Mucosa of rectum (tissue), 2 donors: ENCODE data around the gene PAK6.

ENCODE experiments used
- H3K27ac ChIP-seq, 2 donors: one replicate each; pipeline ENCODE4 v1.7.0; 2013; ENCODE audit warnings: inconsistent platforms in 2 of 2, low read depth in 2 of 2, low read length in 2 of 2
- H3K27me3 ChIP-seq, 2 donors: one replicate each; pipeline ENCODE4 v1.7.0; 2013; ENCODE audit warnings: low read length in 2 of 2; ENCODE audit not compliant: control insufficient read depth in 2 of 2, insufficient read depth in 2 of 2
- H3K36me3 ChIP-seq, 2 donors: one replicate each; pipeline ENCODE4 v1.7.0; 2013; ENCODE audit warnings: low read length in 2 of 2; ENCODE audit not compliant: control insufficient read depth in 2 of 2, insufficient read depth in 2 of 2
- H3K4me1 ChIP-seq, 2 donors: one replicate each; pipeline ENCODE4 v1.7.0; 2013; ENCODE audit warnings: low read length in 2 of 2, mild to moderate bottlenecking in 1 of 2; ENCODE audit not compliant: control insufficient read depth in 2 of 2, insufficient read depth in 2 of 2
- H3K4me3 ChIP-seq, 2 donors: one replicate each; pipeline ENCODE4 v1.7.0; 2013; ENCODE audit warnings: low read length in 2 of 2
- H3K9ac ChIP-seq, 2 donors: one replicate each; pipeline ENCODE4 v1.7.0; 2013; ENCODE audit warnings: low read length in 2 of 2, low read depth in 1 of 2, mild to moderate bottlenecking in 1 of 2
- H3K9me3 ChIP-seq, 2 donors: one replicate each; pipeline ENCODE4 v1.7.0; 2013; ENCODE audit warnings: low read length in 2 of 2; ENCODE audit not compliant: control insufficient read depth in 2 of 2
- donor health status: healthy.
- donor health status: Normal muscosa, but diverticular disease.

PAK6 gene

DNA sequence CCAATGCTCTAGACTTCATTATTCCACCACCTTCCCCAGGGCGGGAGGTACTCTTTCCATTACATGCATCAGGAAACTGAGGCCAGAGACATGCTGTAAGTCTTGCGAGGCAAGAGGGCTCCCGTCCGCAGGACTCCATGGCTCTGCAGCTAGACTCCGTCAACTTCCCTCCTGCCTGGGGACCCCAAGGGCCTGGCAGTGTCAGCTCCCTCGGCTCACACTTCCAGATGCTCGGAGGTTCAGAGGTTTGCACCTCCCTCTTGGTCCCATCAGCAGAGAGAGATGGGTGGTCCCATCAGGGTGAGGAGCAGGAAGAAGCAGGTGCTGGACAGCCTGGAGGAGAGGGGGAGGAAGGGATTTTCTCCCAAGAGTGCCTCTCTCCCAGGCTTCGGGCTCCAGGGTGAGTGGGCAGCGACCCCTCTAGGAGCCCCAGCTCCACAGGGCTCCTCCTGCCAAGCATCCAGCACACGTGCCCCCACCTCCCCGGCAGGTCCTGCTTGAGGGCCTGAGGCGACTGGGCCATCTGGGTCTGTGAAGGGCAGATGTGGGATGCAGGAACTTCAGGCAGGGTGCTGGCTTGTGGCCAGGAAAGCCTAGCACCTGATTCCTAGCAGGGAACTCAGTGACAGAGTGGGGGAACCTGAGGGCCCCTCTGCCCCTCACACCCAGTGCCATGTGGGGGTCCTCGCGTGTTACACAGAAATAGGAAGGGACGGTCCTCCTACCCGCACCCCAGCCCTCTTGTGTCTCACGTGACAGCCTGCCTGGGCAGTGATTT lies 9.3 kb downstream of the PAK6 start:
- H3K27ac ChIP-seq, result no peak overlapping the region
- peaks cover 0 to 4% of the 10 kb centered on the region in 2 donors for H3K27me3 ChIP-seq
- H3K9ac ChIP-seq, result no peak overlapping the region
- no peak overlapping the region for H3K4me3 ChIP-seq
- no peaks in the 10 kb centered on the region for H3K9me3 ChIP-seq
- peaks cover 0 to 3% of the 10 kb centered on the region in 2 donors for H3K4me1 ChIP-seq
- H3K36me3 ChIP-seq, result no peaks in the 10 kb centered on the region

DNA sequence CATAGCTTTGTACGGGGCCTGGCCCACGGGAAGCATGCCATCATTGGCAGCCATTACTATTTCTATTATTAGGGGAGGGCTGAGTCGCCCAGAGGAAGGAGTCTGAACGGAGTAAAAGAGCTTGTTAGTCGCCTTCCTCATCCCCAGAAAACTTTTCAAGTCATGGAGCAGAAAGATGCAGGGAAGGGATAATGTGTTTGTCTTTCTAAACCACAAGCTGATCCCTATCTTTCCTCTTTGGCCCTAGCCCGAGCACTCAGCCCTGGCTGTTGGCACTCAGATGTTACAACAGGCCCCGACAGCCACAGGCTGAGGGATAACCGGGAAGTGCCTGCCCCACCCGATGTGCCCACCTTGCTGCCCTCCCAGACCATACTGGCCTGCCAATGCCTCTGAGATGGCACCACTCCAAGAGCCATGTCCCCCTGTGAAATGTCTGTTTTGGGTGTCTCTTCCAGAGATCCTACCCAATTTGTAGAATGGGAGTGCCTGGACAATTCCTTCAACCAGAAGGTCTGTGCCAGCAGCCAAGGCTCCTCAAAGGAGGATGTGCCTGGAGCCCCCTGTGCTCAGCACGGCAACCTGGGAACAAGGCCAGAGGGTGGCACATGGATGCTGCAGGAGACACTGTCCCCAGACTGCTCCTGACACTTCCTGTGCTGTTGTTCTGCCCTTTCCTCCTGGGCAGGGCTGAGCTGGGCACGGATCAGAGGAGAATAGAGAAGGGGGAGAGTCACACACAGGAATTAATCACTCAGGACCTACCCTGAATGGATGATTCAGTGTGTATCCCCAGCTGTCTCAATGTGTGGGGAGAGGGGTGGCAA lies 10.8 kb downstream of the PAK6 start:
- Histone ChIP-seq H3K9ac (no peak overlapping the region), H3K4me1 (peaks cover 0 to 8% of the 10 kb centered on the region in 2 donors)

DNA sequence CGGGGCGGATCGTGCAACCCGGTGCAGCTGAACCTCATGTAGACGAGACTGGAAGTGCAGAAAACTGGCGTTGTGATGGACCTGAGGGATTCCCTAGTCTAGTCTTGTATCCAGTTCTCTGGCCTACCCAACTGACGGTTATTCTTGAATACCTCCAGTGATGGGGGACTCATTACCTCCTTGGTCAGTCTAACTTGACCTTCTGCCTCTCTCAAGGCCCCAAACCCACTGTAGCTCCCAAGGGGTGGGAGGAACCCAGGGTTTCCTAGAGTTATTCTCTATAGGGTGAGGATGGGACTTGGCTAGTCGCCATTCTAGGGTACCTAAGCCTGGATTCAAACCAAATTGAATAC lies 11.4 kb downstream of the PAK6 start:
- peaks cover 4 to 5% of the 10 kb centered on the region in 2 donors for H3K27me3 ChIP-seq
- H3K36me3 ChIP-seq, result no peaks in the 10 kb centered on the region
- H3K4me3 ChIP-seq, result no peak overlapping the region
- no peak overlapping the region for H3K27ac ChIP-seq
- peaks cover 0 to 8% of the 10 kb centered on the region in 2 donors for H3K4me1 ChIP-seq
- H3K9ac ChIP-seq, result no peak overlapping the region
- no peaks in the 10 kb centered on the region for H3K9me3 ChIP-seq

More for the DNA sequence above, 10.8 kb downstream of the PAK6 start:
- H3K4me3 ChIP-seq, result no peak overlapping the region
- H3K36me3 ChIP-seq, result no peaks in the 10 kb centered on the region
- no peak overlapping the region for H3K27ac ChIP-seq
- peaks cover 4 to 5% of the 10 kb centered on the region in 2 donors for H3K27me3 ChIP-seq
- no peaks in the 10 kb centered on the region for H3K9me3 ChIP-seq

DNA sequence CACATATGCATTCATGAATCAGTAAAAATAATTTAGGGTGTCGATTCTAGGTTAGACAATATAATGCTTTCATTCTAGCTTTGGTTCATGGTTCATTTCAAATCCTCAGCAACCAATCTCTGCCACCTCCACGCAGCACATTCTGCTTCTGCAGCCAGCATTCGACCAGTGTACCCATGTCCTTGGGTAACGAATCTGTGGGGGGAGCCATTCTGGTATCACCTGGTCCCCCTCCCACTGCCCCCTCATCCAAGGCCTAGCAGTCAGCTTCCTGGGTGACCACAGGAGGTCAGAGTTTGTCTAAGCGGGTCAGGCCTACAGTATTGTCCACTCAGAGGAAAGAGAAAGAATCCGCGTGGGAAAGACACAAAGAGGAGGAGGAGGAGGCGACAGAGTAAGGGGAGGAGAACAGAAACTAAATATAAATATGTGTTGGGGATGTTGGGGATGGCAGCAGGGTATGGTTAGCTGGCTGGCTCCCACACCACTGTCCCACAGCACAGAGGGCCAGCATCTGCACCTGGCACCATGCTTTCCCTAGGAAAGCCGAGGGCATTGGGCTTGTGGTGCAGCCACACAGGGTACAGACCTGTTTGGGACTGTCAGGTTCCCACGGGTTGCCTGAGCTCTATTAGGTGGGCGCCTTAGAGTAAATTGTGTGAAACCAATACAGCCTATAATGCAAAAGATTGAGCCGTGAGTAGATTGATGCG lies 12.1 kb downstream of the PAK6 start:
- H3K4me1 ChIP-seq, result peaks cover 0 to 8% of the 10 kb centered on the region in 2 donors
- H3K27me3 ChIP-seq, result peaks cover 4 to 5% of the 10 kb centered on the region in 2 donors
- no peak overlapping the region for H3K9ac ChIP-seq
- H3K27ac ChIP-seq, result no peak overlapping the region
- no peaks in the 10 kb centered on the region for H3K36me3 ChIP-seq
- H3K9me3 ChIP-seq, result no peaks in the 10 kb centered on the region
- H3K4me3 ChIP-seq, result no peak overlapping the region

DNA sequence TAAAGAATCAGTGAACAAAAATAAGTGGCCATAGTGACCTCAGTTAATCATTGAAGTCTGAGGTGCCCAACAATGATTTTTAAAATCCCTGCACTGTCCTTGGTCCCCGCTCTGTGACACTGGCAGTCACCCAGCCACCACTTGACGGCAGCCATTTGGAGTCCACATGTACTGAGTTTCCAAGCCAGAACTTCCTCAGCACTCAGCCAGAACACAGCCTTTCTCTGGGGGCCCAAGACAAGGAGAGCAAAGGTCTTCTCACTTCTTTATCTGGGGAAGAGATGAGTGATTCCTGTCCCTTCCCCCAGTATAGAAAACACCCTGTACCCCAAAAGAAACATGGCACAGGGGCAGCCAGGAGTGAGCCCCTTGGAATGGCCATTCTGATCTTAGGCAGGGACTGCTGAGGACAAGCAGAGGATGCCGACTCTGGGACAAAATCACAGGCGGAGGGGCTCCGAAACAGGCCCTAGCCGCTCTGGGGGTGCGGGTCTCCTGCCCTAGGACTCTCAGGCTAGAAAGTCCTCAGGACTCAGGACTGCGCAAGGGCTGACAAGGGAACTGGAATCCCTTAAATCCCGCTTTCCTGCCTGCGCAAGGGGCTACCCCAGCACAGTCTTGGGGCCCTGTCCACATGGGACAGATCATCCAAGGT lies 12.8 kb downstream of the PAK6 start:
- H3K4me3 ChIP-seq, result no peak overlapping the region
- no peaks in the 10 kb centered on the region for H3K36me3 ChIP-seq
- H3K27ac ChIP-seq, result no peak overlapping the region

DNA sequence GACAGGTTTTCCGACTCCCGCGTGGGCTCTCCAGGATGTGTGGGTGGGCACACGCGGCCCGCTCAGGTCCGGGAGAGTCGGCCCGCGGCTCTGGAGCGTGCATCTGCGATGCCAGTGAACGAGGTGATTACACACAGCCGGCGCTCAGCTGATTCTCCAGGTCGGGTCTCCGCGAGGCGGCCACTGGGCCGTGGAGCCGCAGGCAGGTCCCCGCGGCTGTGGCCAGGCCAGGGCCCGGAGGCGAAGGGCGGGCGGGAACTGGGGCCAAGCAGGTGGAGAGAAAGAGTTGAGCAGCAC lies 13.2 kb downstream of the PAK6 start:
- Histone ChIP-seq H3K9ac (peak overlapping the region in 1 of 2 donors; percentile 55), H3K27me3 (peaks cover 4 to 5% of the 10 kb centered on the region in 2 donors), H3K4me3 (peak overlapping the region; percentile 66 to 69), H3K4me1 (peaks cover 0 to 8% of the 10 kb centered on the region in 2 donors), H3K27ac (no peak overlapping the region), H3K9me3 (no peaks in the 10 kb centered on the region), H3K36me3 (no peaks in the 10 kb centered on the region)

More for the DNA sequence above, 12.8 kb downstream of the PAK6 start:
- H3K4me1 ChIP-seq, result peaks cover 0 to 8% of the 10 kb centered on the region in 2 donors
- H3K9me3 ChIP-seq, result no peaks in the 10 kb centered on the region
- H3K9ac ChIP-seq, result no peak overlapping the region
- H3K27me3 ChIP-seq, result peaks cover 4 to 5% of the 10 kb centered on the region in 2 donors

DNA sequence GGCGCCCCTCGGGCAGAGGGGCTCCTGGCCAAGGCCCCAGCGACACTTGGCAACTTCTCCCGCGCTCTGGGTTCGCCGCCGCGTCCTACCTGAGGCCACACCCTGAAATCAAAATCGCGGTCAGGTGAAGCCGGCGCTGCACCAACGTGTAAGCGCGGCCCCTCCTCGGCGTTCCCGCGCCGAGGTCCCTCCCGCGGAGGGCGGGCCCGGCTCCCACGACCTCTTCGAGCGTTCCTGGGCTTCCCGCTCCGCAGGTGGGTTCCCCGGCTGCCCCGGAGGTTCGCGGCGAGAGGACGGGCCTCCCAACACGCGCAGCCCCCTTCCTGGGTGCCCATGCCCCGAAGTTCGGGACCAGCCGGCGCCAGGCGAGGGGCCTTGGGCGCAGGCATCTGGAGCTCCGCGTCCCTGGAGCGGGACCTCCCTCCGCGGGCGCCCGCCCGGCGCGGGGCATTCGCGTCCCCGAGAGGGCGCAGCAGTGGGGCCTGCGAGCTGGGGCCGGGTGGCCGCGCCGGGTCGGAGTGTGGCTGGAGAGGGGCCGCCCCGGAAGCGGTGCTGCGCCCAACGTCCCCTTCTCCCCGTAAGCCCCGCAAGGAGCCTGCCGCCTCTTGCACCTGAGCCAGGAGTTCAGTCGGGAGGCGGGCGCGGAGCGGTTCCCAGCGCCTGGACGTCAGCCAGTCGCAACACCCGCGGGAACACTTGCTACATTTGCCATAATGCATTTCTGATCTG lies 13.7 kb downstream of the PAK6 start:
- H3K9me3 ChIP-seq, result no peaks in the 10 kb centered on the region
- peak overlapping the region; percentile 66 to 69 for H3K4me3 ChIP-seq
- peaks cover 0 to 8% of the 10 kb centered on the region in 2 donors for H3K4me1 ChIP-seq
- H3K27me3 ChIP-seq, result peaks cover 4 to 5% of the 10 kb centered on the region in 2 donors
- H3K27ac ChIP-seq, result no peak overlapping the region
- peak overlapping the region; percentile 47 to 55 for H3K9ac ChIP-seq
- H3K36me3 ChIP-seq, result no peaks in the 10 kb centered on the region

DNA sequence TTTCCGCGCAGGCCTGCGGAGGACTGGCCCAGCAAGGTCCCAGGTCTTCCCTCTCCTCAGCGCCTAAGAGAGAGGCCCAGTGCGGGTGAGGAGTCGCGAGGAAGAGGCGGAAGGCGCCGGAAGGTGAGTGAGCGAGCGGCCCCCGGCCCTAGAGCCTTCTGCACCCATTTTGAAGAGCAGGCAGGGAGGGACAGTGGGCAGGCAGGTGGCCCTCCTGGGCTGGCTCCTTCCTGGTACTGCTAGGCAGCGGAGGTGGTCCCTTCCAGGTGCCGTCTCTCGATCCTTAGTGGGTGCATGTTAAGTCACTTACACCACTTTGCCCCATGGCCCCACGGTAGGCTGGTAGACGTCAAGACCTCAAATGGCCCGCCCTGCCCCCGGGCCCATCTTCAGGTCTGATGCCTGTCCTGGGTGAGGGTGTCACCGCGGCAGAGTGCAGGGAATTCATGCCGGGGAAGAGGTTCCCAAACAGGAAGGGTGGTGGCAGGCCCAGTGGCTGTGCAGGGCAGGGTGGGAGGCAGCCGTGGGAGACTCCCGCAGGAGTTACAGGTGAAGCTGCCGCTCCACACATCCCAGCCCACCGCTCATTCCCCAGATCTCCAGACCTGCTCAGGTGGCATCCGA lies 14.4 kb downstream of the PAK6 start:
- H3K27me3 ChIP-seq, result peaks cover 4 to 5% of the 10 kb centered on the region in 2 donors
- no peaks in the 10 kb centered on the region for H3K9me3 ChIP-seq
- peaks cover 0 to 8% of the 10 kb centered on the region in 2 donors for H3K4me1 ChIP-seq
- no peak overlapping the region for H3K27ac ChIP-seq
- peak overlapping the region; percentile 66 to 69 for H3K4me3 ChIP-seq
- H3K36me3 ChIP-seq, result no peaks in the 10 kb centered on the region
- peak overlapping the region; percentile 47 to 55 for H3K9ac ChIP-seq

DNA sequence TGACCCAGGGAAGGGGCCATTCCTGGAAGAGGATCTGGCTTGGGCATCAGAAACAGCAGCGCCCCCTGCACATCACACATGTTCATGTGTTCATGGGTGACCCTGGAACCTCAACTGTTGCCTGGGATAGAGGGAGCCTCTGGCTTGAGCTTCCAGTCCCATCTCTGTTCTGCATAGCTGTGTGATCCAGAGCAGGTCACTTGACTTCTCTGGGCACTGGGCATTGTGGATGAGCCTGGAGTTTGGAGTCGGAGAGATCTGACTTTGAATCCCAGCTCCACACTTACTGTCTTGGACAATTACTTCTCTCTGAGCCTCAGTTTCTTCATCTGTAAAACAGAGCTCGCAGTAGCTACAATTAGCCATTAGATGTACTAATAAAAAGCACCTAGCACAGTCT lies 15.6 kb downstream of the PAK6 start:
- Histone ChIP-seq H3K4me3 (no peak overlapping the region), H3K9me3 (no peaks in the 10 kb centered on the region), H3K27me3 (peaks cover 4 to 5% of the 10 kb centered on the region in 2 donors)

More for the DNA sequence above, 15.6 kb downstream of the PAK6 start:
- no peak overlapping the region for H3K9ac ChIP-seq
- H3K36me3 ChIP-seq, result no peaks in the 10 kb centered on the region
- H3K27ac ChIP-seq, result no peak overlapping the region
- H3K4me1 ChIP-seq, result peaks cover 0 to 8% of the 10 kb centered on the region in 2 donors
